Measurements from ENCODE around the gene IL31RA.
A peak's percentile ranks its signal among the peaks of the same experiment; 100 is the strongest.

Gene IL31RA

GRCh38 chr5:55860288-55860687, 9.1 kb downstream of the IL31RA start:
- DNase-seq (ENCODE audit: low read depth), result no peak

GRCh38 chr5:55860709-55861108, 9.6 kb downstream of the IL31RA start:
- no peak for DNase-seq (ENCODE audit: low read depth)

GRCh38 chr5:55864606-55865541, 13.7 kb downstream of the IL31RA start:
- DNase-seq (ENCODE audit: low read depth), result no peak

- no peak for DNase-seq (ENCODE audit: low read depth)
These were observed 14.7 kb downstream of the IL31RA start for GRCh38 chr5:55865831-55866230.

- DNase-seq (ENCODE audit: low read depth), result no peak
These were observed 15.3 kb downstream of the IL31RA start for GRCh38 chr5:55866485-55866884.

- DNase-seq (ENCODE audit: low read depth), result no peak
These were observed 15.8 kb downstream of the IL31RA start for GRCh38 chr5:55866934-55867333.

- peak; percentile 86 for DNase-seq (ENCODE audit: low read depth)
These were observed 17.7 kb downstream of the IL31RA start for GRCh38 chr5:55868846-55869245.

- DNase-seq (ENCODE audit: low read depth), result no peak
These were observed 18.7 kb downstream of the IL31RA start for GRCh38 chr5:55869847-55870246.

- no peak for DNase-seq (ENCODE audit: low read depth)
These were observed 22.1 kb downstream of the IL31RA start for GRCh38 chr5:55873234-55873633.

- DNase-seq (ENCODE audit: low read depth), result no peak
These were observed 26.5 kb downstream of the IL31RA start for GRCh38 chr5:55877655-55878054.

GRCh38 chr5:55880453-55880852, 29.3 kb downstream of the IL31RA start:
- DNase-seq (ENCODE audit: low read depth), result no peak

- DNase-seq (ENCODE audit: low read depth), result no peak
These were observed 34.2 kb downstream of the IL31RA start for GRCh38 chr5:55885359-55885758.

- DNase-seq (ENCODE audit: low read depth), result no peak
These were observed 37.0 kb downstream of the IL31RA start for GRCh38 chr5:55888205-55888604.

- DNase-seq (ENCODE audit: low read depth), result no peak
These were observed 41.3 kb downstream of the IL31RA start for GRCh38 chr5:55892479-55892878.

- DNase-seq (ENCODE audit: low read depth), result no peak
These were observed 43.0 kb downstream of the IL31RA start for GRCh38 chr5:55894135-55894534.

- DNase-seq (ENCODE audit: low read depth), result no peak
These were observed 44.2 kb downstream of the IL31RA start for GRCh38 chr5:55895346-55895745.

- DNase-seq (ENCODE audit: low read depth), result no peak
These were observed 45.1 kb downstream of the IL31RA start for GRCh38 chr5:55896238-55896637.

- no peak for DNase-seq (ENCODE audit: low read depth)
These were observed 45.5 kb downstream of the IL31RA start for GRCh38 chr5:55896663-55897062.

GRCh38 chr5:55897206-55897894, 46.2 kb downstream of the IL31RA start:
- no peak for DNase-seq (ENCODE audit: low read depth)

- DNase-seq (ENCODE audit: low read depth), result peak; percentile 99
These were observed 46.7 kb downstream of the IL31RA start for GRCh38 chr5:55897905-55898304.

- peak; percentile 40 for DNase-seq (ENCODE audit: low read depth)
These were observed 48.2 kb downstream of the IL31RA start for GRCh38 chr5:55899344-55899743.

- no peak for DNase-seq (ENCODE audit: low read depth)
These were observed 48.9 kb downstream of the IL31RA start for GRCh38 chr5:55900068-55900467.

- DNase-seq (ENCODE audit: low read depth), result no peak
These were observed 49.6 kb downstream of the IL31RA start for GRCh38 chr5:55900776-55901175.

Data from fibroblast of the conjunctiva (primary cell).